CD14-positive monocyte (primary cell): Measurements from ENCODE around the gene PRDM12. TPM values are rescaled to one million over a fixed set of nuclear protein-coding genes. Genes with fewer than 3 reads are reported as not detected.
A peak's percentile ranks its signal among the peaks of the same experiment; 100 is the strongest.

Experiments used
- DNase-seq, 3 donors: peaks; one replicate each; pipeline ENCODE4 v3.0.0-alpha.2; 2011 to 2022
- H2AFZ ChIP-seq: 2 replicates; pipeline ENCODE4 v1.6.0; 2012; ENCODE audit warnings: mild to moderate bottlenecking, low read depth, low read length, inconsistent platforms; ENCODE audit not compliant: insufficient read depth, poor library complexity, severe bottlenecking
- H3K27ac ChIP-seq, 2 donors: 1 replicate in 1 of 2; 2 replicates in 1 of 2; pipeline ENCODE4 v1.5.1; 2012 to 2013; ENCODE audit warnings: low read length in 2 of 2, control low read depth in 1 of 2, inconsistent platforms in 1 of 2, low read depth in 1 of 2, mild to moderate bottlenecking in 1 of 2
- H3K27me3 ChIP-seq, 2 donors: one replicate each; pipeline versions ENCODE4 v1.6.0 to v1.6.1; 2011 to 2013; ENCODE audit warnings: low read length in 2 of 2; ENCODE audit not compliant: control insufficient read depth in 2 of 2, insufficient read depth in 2 of 2
- H3K36me3 ChIP-seq, 2 donors: replicated peaks in 1 of 2; 1 replicate in 1 of 2; 2 replicates in 1 of 2; pipeline versions ENCODE4 v1.5.1 to v1.6.1; 2012 to 2013; ENCODE audit warnings: low read length in 2 of 2, control low read depth in 1 of 2, inconsistent platforms in 1 of 2, mild to moderate bottlenecking in 1 of 2; ENCODE audit not compliant: insufficient read depth in 2 of 2, control insufficient read depth in 1 of 2
- H3K4me1 ChIP-seq, 2 donors: 1 replicate in 1 of 2; 2 replicates in 1 of 2; pipeline versions ENCODE4 v1.5.1 to v1.6.1; 2012 to 2013; ENCODE audit warnings: low read length in 2 of 2, control low read depth in 1 of 2, inconsistent platforms in 1 of 2, mild to moderate bottlenecking in 1 of 2, moderate library complexity in 1 of 2; ENCODE audit not compliant: insufficient read depth in 2 of 2, control insufficient read depth in 1 of 2
- H3K4me2 ChIP-seq: replicated peaks from 2 replicates; pipeline ENCODE3; 2012; ENCODE audit warnings: low read length, moderate library complexity, mild to moderate bottlenecking; ENCODE audit not compliant: poor library complexity, severe bottlenecking; ENCODE audit errors: extremely low read depth
- H3K4me3 ChIP-seq, 3 experiments: fragments of 200-600 bp in 1 of 3; sonication (generic) in 1 of 3; replicated peaks in 1 of 3; 1 replicate in 2 of 3; 2 replicates in 1 of 3; pipeline ENCODE4 v1.5.1; 2011 to 2013; ENCODE audit warnings: low read length in 3 of 3, mild to moderate bottlenecking in 3 of 3, control low read depth in 2 of 3, low read depth in 2 of 3, inconsistent platforms in 1 of 3, moderate library complexity in 1 of 3
- H3K79me2 ChIP-seq: 2 replicates; pipeline ENCODE4 v1.6.0; 2012; ENCODE audit warnings: mild to moderate bottlenecking, control low read depth, inconsistent platforms, low read length, moderate library complexity; ENCODE audit not compliant: insufficient read depth
- H3K9ac ChIP-seq: 2 replicates; pipeline ENCODE4 v1.6.0; 2017; ENCODE audit warnings: low read length, mild to moderate bottlenecking; ENCODE audit not compliant: insufficient read depth, poor library complexity, severe bottlenecking
- H3K9me3 ChIP-seq, 2 donors: replicated peaks in 1 of 2; 1 replicate in 1 of 2; 2 replicates in 1 of 2; pipeline versions ENCODE4 v1.5.1 to v1.6.1; 2012 to 2013; ENCODE audit warnings: low read length in 2 of 2, control low read depth in 1 of 2; ENCODE audit not compliant: control insufficient read depth in 1 of 2, insufficient read depth in 1 of 2
- H4K20me1 ChIP-seq: 2 replicates; pipeline ENCODE4 v1.6.0; 2012; ENCODE audit warnings: mild to moderate bottlenecking, low read length, control low read depth, moderate library complexity; ENCODE audit not compliant: insufficient read depth
- H3K27ac Mint-ChIP-seq, 7 donors: one replicate each; pipeline ENCODE4 v1.8.0; 2020; ENCODE audit warnings: mild to moderate bottlenecking in 7 of 7, mixed read lengths in 7 of 7, moderate library complexity in 6 of 7, inconsistent platforms in 2 of 7
- H3K27me3 Mint-ChIP-seq, 3 donors: one replicate each; pipeline ENCODE4 v1.8.0; 2021 to 2022; ENCODE audit warnings: low read depth in 3 of 3, mild to moderate bottlenecking in 3 of 3, mixed read lengths in 3 of 3, moderate library complexity in 3 of 3, inconsistent platforms in 1 of 3
- H3K36me3 Mint-ChIP-seq, 2 donors: one replicate each; pipeline ENCODE4 v1.8.0; 2020; ENCODE audit warnings: mixed read lengths in 2 of 2, inconsistent platforms in 1 of 2, mild to moderate bottlenecking in 1 of 2
- H3K4me1 Mint-ChIP-seq: one replicate; pipeline ENCODE4 v1.8.0; 2020; ENCODE audit warnings: mild to moderate bottlenecking, mixed read lengths
- H3K4me3 Mint-ChIP-seq, 2 donors: one replicate each; pipeline ENCODE4 v1.8.0; 2020; ENCODE audit warnings: mild to moderate bottlenecking in 2 of 2, mixed read lengths in 2 of 2, moderate library complexity in 1 of 2
- H3K9me3 Mint-ChIP-seq, 7 donors: one replicate each; pipeline ENCODE4 v1.8.0; 2020 to 2022; ENCODE audit warnings: mixed read lengths in 7 of 7, mild to moderate bottlenecking in 6 of 7, moderate library complexity in 6 of 7, inconsistent platforms in 2 of 7
- WGBS: methylation state at CpG from one replicate; pipeline ENCODE4 v1.1.5; 2013; ENCODE audit warnings: missing lambda C conversion rate; ENCODE audit not compliant: insufficient coverage; 5-methylcytosine and 5-hydroxymethylcytosine counted together
- intact Hi-C, 2 donors: fragments of 100-400 bp; cut with micrococcal nuclease; formaldehyde crosslinking; loops; one replicate each; pipeline versions ENCODE4 v1.15.0 to v1.15.1; 2023
- polyA plus RNA-seq, 3 donors: library from polyadenylated mRNA; depleted of rRNA in 1 of 3; unstranded in 2 of 3; stranded (reverse) in 1 of 3; fragments of 300-500 nt in 2 of 3; fragments of >200 nt in 1 of 3; fragmentation: Illumina TruSeq in 2 of 3; gene quantifications; 1 replicate in 2 of 3; 2 replicates in 1 of 3; pipeline ENCODE4 v1.2.3, GENCODE V29; 2012 to 2021
- TF ChIP-seq, protein P1 (sequence below): fragments of 200-600 bp; IDR thresholded peaks from one replicate; pipeline ENCODE4 v1.8.0; 2022; ENCODE audit warnings: antibody characterized with exemption, mild to moderate bottlenecking

PRDM12 gene
- polyA plus RNA-seq, 3 donors = 0.08 TPM; not detected in 2

DNA sequence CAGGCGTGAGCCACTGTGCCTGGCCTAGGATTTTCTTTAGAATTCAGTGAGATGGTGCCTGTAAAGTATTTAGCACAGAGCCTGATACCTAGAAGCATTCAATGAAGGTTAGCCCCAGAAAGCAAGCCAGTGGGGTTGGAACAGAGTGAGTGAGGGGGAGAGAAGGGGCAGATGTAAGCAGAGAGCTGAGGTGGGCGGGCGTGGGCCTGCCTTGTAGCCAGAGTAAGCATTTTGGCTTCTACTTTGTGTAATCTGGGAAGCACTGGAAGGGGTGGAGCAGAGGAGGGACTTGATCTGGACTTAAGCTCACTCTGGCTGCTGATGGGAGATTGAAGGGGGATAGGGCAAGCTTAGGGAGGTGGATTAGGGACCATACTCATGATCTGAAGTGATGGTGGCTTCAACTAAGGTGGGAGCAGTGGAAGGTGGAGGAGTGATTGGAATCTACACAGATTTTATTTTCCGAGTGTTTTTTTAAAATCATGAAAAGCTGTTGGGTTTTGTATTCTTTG, 31.8 kb downstream of the PRDM12 start:
- peaks cover 0 to 5% of the 10 kb centered on the region in 2 donors for H3K27me3 ChIP-seq

DNA sequence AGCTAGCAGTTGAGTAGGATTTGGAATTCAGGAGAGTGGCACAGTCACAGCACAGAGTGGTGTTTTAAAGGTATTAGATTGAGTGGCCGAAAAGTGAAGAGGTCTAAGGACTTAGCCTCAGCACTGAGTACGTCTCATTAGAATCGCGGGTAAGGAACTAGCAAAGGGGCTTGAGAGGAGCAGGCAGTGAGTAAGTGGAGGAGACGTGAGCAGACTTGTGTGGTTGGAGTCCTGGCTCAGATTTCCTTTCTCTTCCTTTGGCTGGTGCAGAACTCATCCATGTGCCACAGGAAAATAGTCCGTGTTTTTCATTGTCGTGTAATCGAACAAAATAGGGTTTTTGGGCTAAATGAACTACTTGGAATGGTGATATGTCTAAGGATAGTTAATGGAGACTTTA, 32.6 kb downstream of the PRDM12 start:
- peaks cover 0 to 7% (median 3%) of the 10 kb centered on the region in 7 donors for H3K9me3 Mint-ChIP-seq
- Histone ChIP-seq H3K4me1 (peaks cover 20 to 22% of the 10 kb centered on the region in 2 donors), H3K9ac (no peak overlapping the region), H3K4me3 (no peak overlapping the region), H3K4me2 (no peak overlapping the region), H3K27me3 (peaks cover 0 to 5% of the 10 kb centered on the region in 2 donors), H3K9me3 (peaks cover 0 to 6% of the 10 kb centered on the region in 2 donors), H2AFZ (no peak overlapping the region), H4K20me1 (peaks cover 3% of the 10 kb centered on the region), H3K27ac (no peak overlapping the region), H3K79me2 (peaks cover 33% of the 10 kb centered on the region), H3K36me3 (peaks cover 43 to 64% of the 10 kb centered on the region in 2 donors)
- H3K27me3 Mint-ChIP-seq = peaks cover 0 to 3% (median 0%) of the 10 kb centered on the region in 3 donors
- no peak overlapping the region for H3K4me3 Mint-ChIP-seq
- H3K27ac Mint-ChIP-seq = peak overlapping the region in 1 of 7 donors; percentile 0
- TF ChIP-seq, protein P1, sequence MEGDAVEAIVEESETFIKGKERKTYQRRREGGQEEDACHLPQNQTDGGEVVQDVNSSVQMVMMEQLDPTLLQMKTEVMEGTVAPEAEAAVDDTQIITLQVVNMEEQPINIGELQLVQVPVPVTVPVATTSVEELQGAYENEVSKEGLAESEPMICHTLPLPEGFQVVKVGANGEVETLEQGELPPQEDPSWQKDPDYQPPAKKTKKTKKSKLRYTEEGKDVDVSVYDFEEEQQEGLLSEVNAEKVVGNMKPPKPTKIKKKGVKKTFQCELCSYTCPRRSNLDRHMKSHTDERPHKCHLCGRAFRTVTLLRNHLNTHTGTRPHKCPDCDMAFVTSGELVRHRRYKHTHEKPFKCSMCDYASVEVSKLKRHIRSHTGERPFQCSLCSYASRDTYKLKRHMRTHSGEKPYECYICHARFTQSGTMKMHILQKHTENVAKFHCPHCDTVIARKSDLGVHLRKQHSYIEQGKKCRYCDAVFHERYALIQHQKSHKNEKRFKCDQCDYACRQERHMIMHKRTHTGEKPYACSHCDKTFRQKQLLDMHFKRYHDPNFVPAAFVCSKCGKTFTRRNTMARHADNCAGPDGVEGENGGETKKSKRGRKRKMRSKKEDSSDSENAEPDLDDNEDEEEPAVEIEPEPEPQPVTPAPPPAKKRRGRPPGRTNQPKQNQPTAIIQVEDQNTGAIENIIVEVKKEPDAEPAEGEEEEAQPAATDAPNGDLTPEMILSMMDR = no peak
- H3K36me3 Mint-ChIP-seq = peaks cover 44 to 53% of the 10 kb centered on the region in 2 donors
- H3K4me1 Mint-ChIP-seq = peaks cover 31% of the 10 kb centered on the region
- WGBS = 91% methylated on average over 6 of the region's 8 CpGs
- intact Hi-C loops = loop anchor here in 1 of 2 donors (2.0 kb wide), 1 partner anchor 16 kb away; no protein-coding TSS in a partner anchor
- no peak for DNase-seq

More for the DNA sequence above, 31.8 kb downstream of the PRDM12 start:
- Histone ChIP-seq H2AFZ (no peak overlapping the region), H4K20me1 (peaks cover 3% of the 10 kb centered on the region), H3K9me3 (peaks cover 0 to 6% of the 10 kb centered on the region in 2 donors), H3K79me2 (peaks cover 33% of the 10 kb centered on the region), H3K4me1 (peaks cover 20 to 22% of the 10 kb centered on the region in 2 donors), H3K4me3 (no peak overlapping the region), H3K4me2 (no peak overlapping the region), H3K9ac (no peak overlapping the region), H3K27ac (no peak overlapping the region), H3K36me3 (peaks cover 36 to 56% of the 10 kb centered on the region in 2 donors)
- H3K4me1 Mint-ChIP-seq = peaks cover 31% of the 10 kb centered on the region
- peaks cover 38 to 46% of the 10 kb centered on the region in 2 donors for H3K36me3 Mint-ChIP-seq
- DNase-seq = no peak
- intact Hi-C loops = loop anchor here in 1 of 2 donors (2.0 kb wide), 1 partner anchor 17 kb away; no protein-coding TSS in a partner anchor
- 93% methylated on average over 2 of the region's 4 CpGs for WGBS
- peaks cover 0 to 4% (median 3%) of the 10 kb centered on the region in 3 donors for H3K27me3 Mint-ChIP-seq
- peaks cover 0 to 8% (median 5%) of the 10 kb centered on the region in 7 donors for H3K9me3 Mint-ChIP-seq
- H3K4me3 Mint-ChIP-seq = no peak overlapping the region
- H3K27ac Mint-ChIP-seq = no peak overlapping the region
- TF ChIP-seq, protein P1 = no peak
